Coronary artery (tissue), 2 donors: ENCODE data around the gene MIPOL1.

Experiments used
- DNase-seq: peaks from one replicate; pipeline ENCODE4 v3.0.0-alpha.2; 2017; ENCODE audit warnings: low spot score
- H3K27ac ChIP-seq, 2 donors: fragments of 200-600 bp; sonication (generic); one replicate each; pipeline ENCODE4 v1.5.1; 2016 to 2019
- H3K4me3 ChIP-seq: fragments of 200-600 bp; sonication (generic); 2 replicates; pipeline ENCODE4 v1.5.1; 2016; ENCODE audit warnings: mild to moderate bottlenecking, moderate library complexity
- TF ChIP-seq, protein P1 (sequence below): fragments of 200-600 bp; sonication (generic); IDR thresholded peaks from one replicate; pipeline ENCODE4 v1.5.1; 2019; ENCODE audit warnings: antibody characterized with exemption

The MIPOL1 gene

DNA sequence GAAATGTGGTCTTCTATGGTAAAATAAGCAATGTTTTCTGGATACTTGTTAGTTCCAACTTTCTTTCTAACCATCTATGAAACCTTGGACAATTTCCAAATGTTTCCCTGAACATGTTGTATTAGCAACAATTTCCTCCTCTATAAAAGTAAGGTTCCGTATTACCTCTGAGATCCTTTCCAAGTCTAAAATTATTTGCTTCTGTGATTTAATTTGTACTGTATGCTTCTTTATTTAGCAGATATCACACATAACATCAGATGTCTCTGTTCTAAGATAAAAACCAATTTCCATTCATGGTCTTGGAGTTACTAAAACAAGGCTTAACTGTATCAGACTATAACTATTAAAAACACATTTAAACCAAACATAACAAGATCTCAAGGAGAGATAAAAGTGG, 220.1 kb downstream of the MIPOL1 start:
- TF ChIP-seq, protein P1, sequence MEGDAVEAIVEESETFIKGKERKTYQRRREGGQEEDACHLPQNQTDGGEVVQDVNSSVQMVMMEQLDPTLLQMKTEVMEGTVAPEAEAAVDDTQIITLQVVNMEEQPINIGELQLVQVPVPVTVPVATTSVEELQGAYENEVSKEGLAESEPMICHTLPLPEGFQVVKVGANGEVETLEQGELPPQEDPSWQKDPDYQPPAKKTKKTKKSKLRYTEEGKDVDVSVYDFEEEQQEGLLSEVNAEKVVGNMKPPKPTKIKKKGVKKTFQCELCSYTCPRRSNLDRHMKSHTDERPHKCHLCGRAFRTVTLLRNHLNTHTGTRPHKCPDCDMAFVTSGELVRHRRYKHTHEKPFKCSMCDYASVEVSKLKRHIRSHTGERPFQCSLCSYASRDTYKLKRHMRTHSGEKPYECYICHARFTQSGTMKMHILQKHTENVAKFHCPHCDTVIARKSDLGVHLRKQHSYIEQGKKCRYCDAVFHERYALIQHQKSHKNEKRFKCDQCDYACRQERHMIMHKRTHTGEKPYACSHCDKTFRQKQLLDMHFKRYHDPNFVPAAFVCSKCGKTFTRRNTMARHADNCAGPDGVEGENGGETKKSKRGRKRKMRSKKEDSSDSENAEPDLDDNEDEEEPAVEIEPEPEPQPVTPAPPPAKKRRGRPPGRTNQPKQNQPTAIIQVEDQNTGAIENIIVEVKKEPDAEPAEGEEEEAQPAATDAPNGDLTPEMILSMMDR, result no peak
- no peak for DNase-seq

DNA sequence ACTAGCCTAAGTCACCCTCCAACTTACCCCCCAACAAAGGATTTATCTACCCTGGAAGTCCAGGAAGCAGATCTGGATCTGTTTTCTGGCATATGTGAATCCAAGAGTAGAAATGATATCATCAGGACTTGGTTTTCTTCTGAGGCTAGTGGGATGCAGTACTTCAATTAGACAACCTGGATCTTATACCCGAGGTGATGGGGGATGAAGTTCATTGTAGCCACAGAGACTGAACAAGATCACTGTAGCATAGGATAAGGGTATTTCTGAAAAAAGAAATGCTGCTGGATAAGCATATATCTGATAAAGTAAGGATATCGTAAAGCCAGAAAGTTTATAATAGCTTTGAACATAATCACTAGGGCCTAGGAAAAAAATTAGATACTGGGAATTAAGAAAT, 222.9 kb downstream of the MIPOL1 start:
- H3K4me3 ChIP-seq, result no peak overlapping the region

More for the DNA sequence above, 220.1 kb downstream of the MIPOL1 start:
- no peak overlapping the region for H3K4me3 ChIP-seq
- no peak overlapping the region for H3K27ac ChIP-seq

DNA sequence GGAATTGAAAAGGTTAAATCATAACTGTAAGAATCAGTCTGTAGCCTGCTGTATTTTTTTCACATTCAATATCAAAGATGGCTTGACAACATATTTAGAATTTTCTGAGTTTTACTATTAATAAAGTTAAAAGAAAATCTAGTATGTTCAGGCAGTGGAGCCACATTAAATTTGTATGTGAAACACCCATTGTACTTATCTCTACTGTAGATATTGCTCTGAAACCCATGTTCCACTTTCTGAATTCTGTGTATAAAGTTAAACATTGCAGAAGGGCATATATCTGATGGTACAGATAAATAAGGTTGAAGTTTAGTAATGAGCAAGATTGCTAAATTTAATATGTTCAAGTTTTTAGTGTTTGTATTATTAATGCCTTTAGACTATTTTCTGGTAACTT, 224.6 kb downstream of the MIPOL1 start:
- H3K4me3 ChIP-seq, result no peak overlapping the region
- no peak overlapping the region for H3K27ac ChIP-seq
- DNase-seq, result no peak
- TF ChIP-seq, protein P1, result no peak

More for the DNA sequence above, 222.9 kb downstream of the MIPOL1 start:
- H3K27ac ChIP-seq, result no peak overlapping the region
- DNase-seq, result no peak
- TF ChIP-seq, protein P1, result no peak

DNA sequence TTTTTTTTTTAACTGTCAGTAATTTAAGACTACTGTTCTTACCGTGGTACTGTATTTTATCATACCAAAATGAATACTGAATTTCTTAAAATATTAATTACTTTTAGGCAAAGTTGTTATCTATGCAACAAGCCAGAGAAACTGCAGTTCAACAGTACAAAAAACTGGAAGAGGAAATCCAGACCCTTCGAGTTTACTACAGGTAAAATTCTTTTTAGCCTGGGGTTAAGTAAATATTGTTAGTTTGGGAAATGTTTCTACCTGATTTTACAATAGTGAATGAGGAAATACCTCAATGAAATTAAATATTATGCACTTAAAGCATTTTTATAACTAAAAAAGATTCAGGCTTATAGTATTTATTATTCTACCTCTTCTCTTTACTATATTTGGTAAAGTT, 225.0 kb downstream of the MIPOL1 start:
- H3K4me3 ChIP-seq, result no peak overlapping the region
- H3K27ac ChIP-seq, result no peak overlapping the region
- no peak for DNase-seq
- TF ChIP-seq, protein P1, result no peak

DNA sequence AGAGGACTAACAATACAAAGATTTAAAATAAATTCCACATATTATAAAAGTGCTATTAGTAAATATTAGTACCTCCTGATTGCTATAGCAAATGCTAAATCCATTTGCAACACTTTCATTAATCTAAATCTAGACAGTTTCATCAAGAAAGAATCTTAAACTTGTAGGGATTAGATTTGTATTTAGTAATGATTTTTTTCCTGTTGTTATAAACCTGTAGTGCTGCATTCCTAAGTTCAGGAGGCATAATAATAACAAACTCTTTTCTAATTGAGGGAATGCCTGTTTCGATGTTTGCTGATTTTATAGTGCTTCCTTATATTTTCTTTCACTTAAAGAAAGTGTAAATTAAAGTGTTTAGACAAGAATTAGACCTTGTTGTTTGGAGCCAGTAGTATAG, 231.2 kb downstream of the MIPOL1 start:
- no peak for DNase-seq
- Histone ChIP-seq H3K27ac (no peak overlapping the region), H3K4me3 (no peak overlapping the region)
- TF ChIP-seq, protein P1, result no peak

DNA sequence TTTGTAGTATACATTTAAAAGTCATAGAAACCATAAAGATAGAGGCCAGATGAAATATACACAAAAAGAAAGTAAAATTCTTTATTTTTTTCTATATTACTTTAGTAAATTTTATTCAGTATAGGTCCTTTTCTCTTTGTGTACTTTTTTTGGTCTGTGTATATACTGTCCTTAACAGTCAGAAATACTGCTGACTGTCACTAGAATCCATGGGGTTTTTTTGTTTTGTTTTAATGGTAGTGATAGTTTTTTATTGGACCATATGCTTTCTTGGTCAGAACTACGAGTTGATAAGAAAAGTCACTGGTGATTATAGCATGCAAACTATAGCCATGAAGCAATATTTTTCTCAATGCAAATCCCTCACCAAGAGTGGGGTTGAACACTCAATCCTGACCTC, 231.9 kb downstream of the MIPOL1 start:
- Histone ChIP-seq H3K4me3 (no peak overlapping the region), H3K27ac (no peak overlapping the region)
- DNase-seq, result no peak
- TF ChIP-seq, protein P1, result no peak

DNA sequence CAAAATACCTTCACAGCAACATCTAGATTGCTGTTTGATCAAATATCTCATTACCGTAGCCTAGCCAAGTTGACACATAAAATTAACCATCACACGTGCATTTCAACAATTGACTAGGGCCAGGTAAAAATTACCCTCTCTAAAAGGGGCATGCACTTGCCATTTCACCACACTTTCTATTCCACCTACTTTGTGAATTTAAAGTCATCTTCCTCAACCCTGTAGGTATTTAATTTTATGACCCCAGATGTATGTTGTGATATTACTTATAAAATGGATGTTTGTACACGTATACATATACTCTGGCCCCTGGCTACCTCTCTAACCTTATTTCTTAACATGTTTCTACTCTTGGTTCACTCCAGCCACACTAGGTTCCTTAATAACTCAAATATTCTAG, 237.1 kb downstream of the MIPOL1 start:
- Histone ChIP-seq H3K27ac (no peak overlapping the region), H3K4me3 (no peak overlapping the region)
- TF ChIP-seq, protein P1, result no peak
- no peak for DNase-seq
